ENCODE data around the gene CRAT.
"Not testable (repeated sequence)": the region's sequence is repeated elsewhere in the genome, so short reads cannot be mapped to it uniquely, and the experiment has no call there.

CRAT gene

GRCh38 chr9:129137292-129138143 is 26.9 kb upstream of the CRAT start:
- Histone ChIP-seq H3K4me1 (ENCODE audit: control insufficient read depth, insufficient read depth, low read length) (peaks cover 46% of the 10 kb centered on the region), H3K27me3 (ENCODE audit: control insufficient read depth in 1 of 2, insufficient read depth in 2 of 2, low read length in 2 of 2) (no peaks in the 10 kb centered on the region), H3K4me3 (ENCODE audit: low read length in 2 of 2) (no peak overlapping the region), H3K9ac (ENCODE audit: low read length in 2 of 2) (peak overlapping the region in 1 of 2 donors; percentile 68), H3K9me3 (ENCODE audit: control insufficient read depth in 2 of 2, low read length in 2 of 2) (no peaks in the 10 kb centered on the region), H3K36me3 (ENCODE audit: control insufficient read depth in 2 of 2, insufficient read depth in 2 of 2, low read length in 2 of 2) (peaks cover 18 to 24% of the 10 kb centered on the region in 2 donors), H3K27ac (ENCODE audit: low read length) (peak overlapping the region; percentile 100)

DNA sequence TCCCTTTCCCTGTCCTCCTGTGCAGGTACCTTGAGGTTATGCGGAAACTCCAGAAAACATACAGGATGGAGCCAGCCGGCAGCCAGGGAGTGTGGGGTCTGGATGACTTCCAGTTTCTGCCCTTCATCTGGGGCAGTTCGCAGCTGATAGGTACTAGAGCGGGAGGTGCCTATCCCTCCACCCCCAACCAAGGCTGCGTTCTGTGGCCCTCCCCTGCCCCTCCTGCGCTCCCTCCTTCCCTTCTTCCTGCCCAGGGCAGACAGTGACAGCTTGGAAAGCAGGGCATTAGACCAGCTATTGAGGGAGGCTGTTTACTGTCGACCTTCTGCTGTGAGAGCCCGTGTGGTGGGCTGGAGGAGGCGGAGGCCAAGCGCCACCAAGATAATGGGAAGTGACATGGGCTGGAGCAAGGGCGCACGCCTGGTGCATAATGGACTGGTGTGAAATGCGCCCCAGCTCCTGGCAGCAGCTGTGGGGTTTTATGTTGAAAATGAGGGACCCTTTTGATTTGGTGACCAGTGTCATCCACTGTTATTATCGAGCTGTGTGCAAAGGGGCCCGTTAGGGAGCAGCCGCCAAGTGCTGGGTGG is 25.9 kb upstream of the CRAT start:
- H3K27ac ChIP-seq (ENCODE audit: low read length) = peak overlapping the region; percentile 100
- no peaks in the 10 kb centered on the region for H3K9me3 ChIP-seq (ENCODE audit: control insufficient read depth in 2 of 2, low read length in 2 of 2)
- no peak overlapping the region for H3K9ac ChIP-seq (ENCODE audit: low read length in 2 of 2)
- H3K36me3 ChIP-seq (ENCODE audit: control insufficient read depth in 2 of 2, insufficient read depth in 2 of 2, low read length in 2 of 2) = peaks cover 18 to 24% of the 10 kb centered on the region in 2 donors
- H3K4me3 ChIP-seq (ENCODE audit: low read length in 2 of 2) = no peak overlapping the region
- no peaks in the 10 kb centered on the region for H3K27me3 ChIP-seq (ENCODE audit: control insufficient read depth in 1 of 2, insufficient read depth in 2 of 2, low read length in 2 of 2)
- peaks cover 40% of the 10 kb centered on the region for H3K4me1 ChIP-seq (ENCODE audit: control insufficient read depth, insufficient read depth, low read length)

DNA sequence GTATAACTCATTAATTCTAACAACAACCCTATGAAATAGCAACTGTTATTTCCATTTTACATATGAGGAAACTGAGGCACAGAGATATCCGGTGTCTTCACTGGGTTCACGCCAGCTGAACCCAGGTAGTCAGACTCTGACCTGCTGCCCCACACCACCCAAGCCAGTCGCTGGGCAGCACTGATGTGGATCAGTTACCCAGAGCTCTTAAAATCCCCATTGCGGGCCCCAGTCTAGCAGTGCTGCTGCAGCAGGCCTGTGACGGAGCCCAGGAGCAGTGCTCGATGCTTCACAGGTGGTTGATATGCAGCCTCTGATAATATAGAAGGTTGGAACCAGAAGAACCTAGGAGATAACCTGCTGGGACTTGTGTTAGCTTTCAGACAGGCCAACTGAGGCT is 24.9 kb upstream of the CRAT start:
- H3K9me3 ChIP-seq (ENCODE audit: control insufficient read depth in 2 of 2, low read length in 2 of 2) = no peaks in the 10 kb centered on the region
- H3K4me3 ChIP-seq (ENCODE audit: low read length in 2 of 2) = no peak overlapping the region
- peaks cover 33% of the 10 kb centered on the region for H3K4me1 ChIP-seq (ENCODE audit: control insufficient read depth, insufficient read depth, low read length)
- H3K9ac ChIP-seq (ENCODE audit: low read length in 2 of 2) = no peak overlapping the region
- no peak overlapping the region for H3K27ac ChIP-seq (ENCODE audit: low read length)
- H3K27me3 ChIP-seq (ENCODE audit: control insufficient read depth in 1 of 2, insufficient read depth in 2 of 2, low read length in 2 of 2) = no peaks in the 10 kb centered on the region
- H3K36me3 ChIP-seq (ENCODE audit: control insufficient read depth in 2 of 2, insufficient read depth in 2 of 2, low read length in 2 of 2) = peaks cover 18 to 26% of the 10 kb centered on the region in 2 donors

DNA sequence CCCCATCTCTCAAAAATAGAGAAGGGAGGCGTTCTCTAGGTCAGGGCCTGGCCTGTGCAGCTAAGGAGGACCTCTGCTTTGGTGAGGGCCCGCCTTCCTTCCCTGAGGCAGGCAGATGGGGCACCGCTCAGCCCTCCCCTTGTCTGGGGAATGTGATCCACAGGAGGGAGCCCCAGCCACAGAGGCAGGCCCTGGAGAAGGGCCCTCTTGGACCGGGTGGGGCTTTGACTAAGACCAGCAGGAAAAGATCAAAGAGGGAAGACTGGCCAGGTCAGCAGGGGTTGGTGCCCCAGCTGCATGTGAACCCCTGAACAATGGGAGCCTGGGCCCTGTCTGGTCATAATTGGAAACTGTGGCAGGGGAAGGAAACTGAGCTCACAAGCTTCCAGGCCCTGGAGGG is 22.5 kb upstream of the CRAT start:
- Histone ChIP-seq H3K4me3 (ENCODE audit: low read length in 2 of 2) (no peak overlapping the region), H3K36me3 (ENCODE audit: control insufficient read depth in 2 of 2, insufficient read depth in 2 of 2, low read length in 2 of 2) (peaks cover 18 to 30% of the 10 kb centered on the region in 2 donors), H3K9ac (ENCODE audit: low read length in 2 of 2) (no peak overlapping the region), H3K27me3 (ENCODE audit: control insufficient read depth in 1 of 2, insufficient read depth in 2 of 2, low read length in 2 of 2) (no peaks in the 10 kb centered on the region), H3K27ac (ENCODE audit: low read length) (no peak overlapping the region), H3K4me1 (ENCODE audit: control insufficient read depth, insufficient read depth, low read length) (peaks cover 10% of the 10 kb centered on the region), H3K9me3 (ENCODE audit: control insufficient read depth in 2 of 2, low read length in 2 of 2) (no peaks in the 10 kb centered on the region)

DNA sequence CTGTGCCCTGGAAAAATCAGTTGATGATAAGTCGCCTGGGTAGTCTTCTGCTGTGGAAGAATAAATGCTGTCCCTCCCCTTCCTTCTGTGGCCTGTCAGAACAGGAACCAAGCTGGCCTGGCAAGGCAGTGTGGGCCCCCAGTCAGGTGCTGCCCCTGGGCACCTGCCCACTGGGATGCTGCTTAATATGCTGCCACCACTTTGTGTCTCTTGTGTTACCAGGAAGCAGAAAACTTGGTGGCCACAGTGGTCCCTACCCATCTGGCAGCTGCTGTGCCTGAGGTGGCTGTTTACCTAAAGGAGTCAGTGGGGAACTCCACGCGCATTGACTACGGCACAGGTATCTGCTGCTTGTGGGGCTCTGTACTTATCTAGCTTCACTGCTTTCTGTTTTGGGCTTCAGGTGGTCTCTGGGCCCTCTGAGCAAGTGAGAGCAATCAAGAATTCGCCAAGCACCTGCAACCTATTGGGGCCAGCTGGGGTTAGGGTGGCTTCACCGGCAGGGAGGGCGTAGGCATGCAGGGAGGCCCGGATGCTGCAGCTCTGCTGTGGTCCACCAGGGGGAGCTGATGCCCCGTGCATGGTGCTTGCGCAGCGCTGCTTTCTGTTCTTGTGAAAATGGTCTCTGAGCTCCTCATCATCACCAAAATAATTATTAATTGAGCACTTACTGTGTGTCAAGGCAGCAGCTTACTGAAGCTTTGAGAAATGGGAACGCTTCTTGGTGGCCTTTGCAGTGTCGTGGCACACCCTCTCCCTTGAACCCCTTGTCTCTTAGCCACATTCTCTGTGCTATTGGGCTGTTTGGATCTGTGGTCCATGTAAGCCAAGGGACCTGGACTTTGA is 20.9 kb upstream of the CRAT start:
- Histone ChIP-seq H3K27me3 (ENCODE audit: control insufficient read depth in 1 of 2, insufficient read depth in 2 of 2, low read length in 2 of 2) (no peaks in the 10 kb centered on the region), H3K27ac (ENCODE audit: low read length) (peak overlapping the region; percentile 11)

DNA sequence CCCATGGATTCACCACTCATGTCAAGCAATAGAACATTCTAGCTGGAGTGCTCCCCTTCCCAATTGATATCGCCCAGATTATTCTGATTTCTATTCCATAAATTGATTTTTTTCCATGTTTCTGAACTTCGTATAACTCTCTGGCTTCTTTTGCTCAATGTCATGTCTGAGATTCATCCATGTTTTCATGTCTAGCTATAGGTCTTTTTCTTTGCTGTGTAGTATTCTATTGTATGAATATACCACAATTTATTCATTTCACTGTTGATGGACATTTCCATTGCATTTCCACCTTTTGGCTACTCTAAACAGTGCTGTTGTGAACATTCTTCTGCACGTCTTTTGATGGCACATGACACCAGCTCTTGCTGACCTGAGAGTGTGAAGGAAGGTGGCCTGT is 20.2 kb upstream of the CRAT start:
- Histone ChIP-seq H3K27me3 (ENCODE audit: control insufficient read depth in 1 of 2, insufficient read depth in 2 of 2, low read length in 2 of 2) (no peaks in the 10 kb centered on the region), H3K36me3 (ENCODE audit: control insufficient read depth in 2 of 2, insufficient read depth in 2 of 2, low read length in 2 of 2) (peaks cover 18 to 22% of the 10 kb centered on the region in 2 donors)

More for the DNA sequence above, 20.9 kb upstream of the CRAT start:
- H3K4me1 ChIP-seq (ENCODE audit: control insufficient read depth, insufficient read depth, low read length) = peaks cover 7% of the 10 kb centered on the region
- H3K36me3 ChIP-seq (ENCODE audit: control insufficient read depth in 2 of 2, insufficient read depth in 2 of 2, low read length in 2 of 2) = peaks cover 18 to 25% of the 10 kb centered on the region in 2 donors
- H3K9me3 ChIP-seq (ENCODE audit: control insufficient read depth in 2 of 2, low read length in 2 of 2) = no peaks in the 10 kb centered on the region
- H3K9ac ChIP-seq (ENCODE audit: low read length in 2 of 2) = peak overlapping the region in 1 of 2 donors; percentile 21
- no peak overlapping the region for H3K4me3 ChIP-seq (ENCODE audit: low read length in 2 of 2)

GRCh38 chr9:129130271-129130670 is 19.7 kb upstream of the CRAT start:
- H3K9me3 ChIP-seq (ENCODE audit: control insufficient read depth in 2 of 2, low read length in 2 of 2); H3K4me3 ChIP-seq (ENCODE audit: low read length in 2 of 2); H3K9ac ChIP-seq (ENCODE audit: low read length in 2 of 2); H3K27ac ChIP-seq (ENCODE audit: low read length); H3K4me1 ChIP-seq (ENCODE audit: control insufficient read depth, insufficient read depth, low read length); H3K27me3 ChIP-seq (ENCODE audit: control insufficient read depth in 1 of 2, insufficient read depth in 2 of 2, low read length in 2 of 2): not testable (repeated sequence)
- H3K36me3 ChIP-seq (ENCODE audit: control insufficient read depth in 2 of 2, insufficient read depth in 2 of 2, low read length in 2 of 2) = peaks cover 14 to 22% of the 10 kb centered on the region in 2 donors

More for the DNA sequence above, 20.2 kb upstream of the CRAT start:
- no peak overlapping the region for H3K9ac ChIP-seq (ENCODE audit: low read length in 2 of 2)
- H3K4me3 ChIP-seq (ENCODE audit: low read length in 2 of 2) = no peak overlapping the region
- H3K9me3 ChIP-seq (ENCODE audit: control insufficient read depth in 2 of 2, low read length in 2 of 2) = no peaks in the 10 kb centered on the region
- H3K27ac ChIP-seq (ENCODE audit: low read length) = no peak overlapping the region
- peaks cover 7% of the 10 kb centered on the region for H3K4me1 ChIP-seq (ENCODE audit: control insufficient read depth, insufficient read depth, low read length)

DNA sequence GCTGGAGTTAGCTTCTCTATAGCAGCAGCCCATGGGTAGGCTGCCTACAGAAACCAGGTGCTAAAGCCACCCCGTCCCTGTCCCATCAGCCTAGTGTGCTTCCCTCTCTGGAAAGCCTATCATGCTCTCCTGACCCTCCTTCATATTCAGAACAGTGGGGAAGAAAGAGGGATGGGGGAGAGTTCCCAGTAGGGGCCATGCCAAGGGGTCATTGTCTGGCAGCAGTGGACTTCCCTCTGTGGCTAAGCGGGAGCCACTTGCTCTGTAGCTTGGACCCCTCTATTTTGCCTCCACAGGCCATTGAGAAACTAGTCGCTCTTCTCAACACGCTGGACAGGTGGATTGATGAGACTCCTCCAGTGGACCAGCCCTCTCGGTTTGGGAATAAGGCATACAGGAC is 18.1 kb upstream of the CRAT start:
- Histone ChIP-seq H3K27me3 (ENCODE audit: control insufficient read depth in 1 of 2, insufficient read depth in 2 of 2, low read length in 2 of 2) (no peaks in the 10 kb centered on the region), H3K4me1 (ENCODE audit: control insufficient read depth, insufficient read depth, low read length) (peaks cover 7% of the 10 kb centered on the region), H3K9me3 (ENCODE audit: control insufficient read depth in 2 of 2, low read length in 2 of 2) (no peaks in the 10 kb centered on the region), H3K4me3 (ENCODE audit: low read length in 2 of 2) (no peak overlapping the region), H3K27ac (ENCODE audit: low read length) (no peak overlapping the region), H3K9ac (ENCODE audit: low read length in 2 of 2) (no peak overlapping the region), H3K36me3 (ENCODE audit: control insufficient read depth in 2 of 2, insufficient read depth in 2 of 2, low read length in 2 of 2) (peaks cover 7 to 15% of the 10 kb centered on the region in 2 donors)

GRCh38 chr9:129126749-129127618 is 16.4 kb upstream of the CRAT start:
- Histone ChIP-seq H3K36me3 (ENCODE audit: control insufficient read depth in 2 of 2, insufficient read depth in 2 of 2, low read length in 2 of 2) (peaks cover 4 to 13% of the 10 kb centered on the region in 2 donors), H3K4me3 (ENCODE audit: low read length in 2 of 2) (no peak overlapping the region), H3K27ac (ENCODE audit: low read length) (no peak overlapping the region), H3K9me3 (ENCODE audit: control insufficient read depth in 2 of 2, low read length in 2 of 2) (no peaks in the 10 kb centered on the region), H3K27me3 (ENCODE audit: control insufficient read depth in 1 of 2, insufficient read depth in 2 of 2, low read length in 2 of 2) (no peaks in the 10 kb centered on the region), H3K9ac (ENCODE audit: low read length in 2 of 2) (no peak overlapping the region), H3K4me1 (ENCODE audit: control insufficient read depth, insufficient read depth, low read length) (peaks cover 7% of the 10 kb centered on the region)

DNA sequence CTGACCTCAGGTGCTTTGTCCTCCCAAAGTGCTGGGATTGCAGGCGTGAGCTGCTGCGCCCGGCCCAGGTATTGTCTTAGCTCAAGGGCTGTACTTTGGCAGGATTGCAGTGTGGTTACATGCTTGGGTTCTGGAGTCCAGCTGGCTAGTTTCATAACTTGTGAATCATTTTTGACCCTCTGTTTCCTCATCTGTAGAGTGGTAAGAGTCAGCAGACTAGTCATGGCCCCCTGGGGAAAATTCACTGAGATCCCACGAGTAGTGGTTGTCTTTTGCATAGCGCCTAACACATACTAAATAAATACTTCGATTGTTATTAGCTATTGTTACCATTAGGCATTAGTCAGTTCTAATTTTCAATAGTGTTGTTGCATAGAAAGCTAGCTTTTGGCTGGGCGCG is 14.9 kb upstream of the CRAT start:
- no peak overlapping the region for H3K27ac ChIP-seq (ENCODE audit: low read length)

More for the DNA sequence above, 14.9 kb upstream of the CRAT start:
- H3K4me3 ChIP-seq (ENCODE audit: low read length in 2 of 2) = no peak overlapping the region
- no peaks in the 10 kb centered on the region for H3K4me1 ChIP-seq (ENCODE audit: control insufficient read depth, insufficient read depth, low read length)
- no peaks in the 10 kb centered on the region for H3K27me3 ChIP-seq (ENCODE audit: control insufficient read depth in 1 of 2, insufficient read depth in 2 of 2, low read length in 2 of 2)
- no peaks in the 10 kb centered on the region for H3K9me3 ChIP-seq (ENCODE audit: control insufficient read depth in 2 of 2, low read length in 2 of 2)
- no peak overlapping the region for H3K9ac ChIP-seq (ENCODE audit: low read length in 2 of 2)
- peaks cover 16 to 22% of the 10 kb centered on the region in 2 donors for H3K36me3 ChIP-seq (ENCODE audit: control insufficient read depth in 2 of 2, insufficient read depth in 2 of 2, low read length in 2 of 2)

Data from stomach smooth muscle (tissue), 2 donors.